Activated CD8-positive, alpha-beta memory T cell treated with anti-CD3 and anti-CD28 coated beads for 48 hours (primary cell): Measurements from ENCODE around the gene CDKAL1.

Experiments used
- DNase-seq, 3 experiments: peaks; one replicate each; pipeline ENCODE4 v3.0.0-alpha.2; 2020; ENCODE audit warnings: low read depth in 2 of 3, low spot score in 2 of 3

Gene CDKAL1

GRCh38 chr6:20554326-20554725 lies 20.1 kb downstream of the CDKAL1 start:
- no peak for DNase-seq

GRCh38 chr6:20554817-20555216 lies 20.6 kb downstream of the CDKAL1 start:
- no peak for DNase-seq

- no peak for DNase-seq
These were observed 25.8 kb downstream of the CDKAL1 start for GRCh38 chr6:20559924-20560551.

- DNase-seq: no peak
These were observed 29.1 kb downstream of the CDKAL1 start for GRCh38 chr6:20563377-20563776.

- no peak for DNase-seq
These were observed 30.0 kb downstream of the CDKAL1 start for GRCh38 chr6:20564269-20564668.

- DNase-seq: no peak
These were observed 30.5 kb downstream of the CDKAL1 start for GRCh38 chr6:20564777-20565176.

GRCh38 chr6:20565342-20565741 lies 31.1 kb downstream of the CDKAL1 start:
- DNase-seq: no peak

GRCh38 chr6:20566109-20566508 lies 31.9 kb downstream of the CDKAL1 start:
- no peak for DNase-seq

GRCh38 chr6:20569000-20569610 lies 34.8 kb downstream of the CDKAL1 start:
- no peak for DNase-seq

- no peak for DNase-seq
These were observed 37.0 kb downstream of the CDKAL1 start for GRCh38 chr6:20571261-20571660.

GRCh38 chr6:20572288-20572687 lies 38.0 kb downstream of the CDKAL1 start:
- DNase-seq: no peak

- DNase-seq: no peak
These were observed 38.7 kb downstream of the CDKAL1 start for GRCh38 chr6:20572940-20573339.

GRCh38 chr6:20574355-20574754 lies 40.1 kb downstream of the CDKAL1 start:
- DNase-seq: no peak

GRCh38 chr6:20575125-20575524 lies 40.9 kb downstream of the CDKAL1 start:
- DNase-seq: no peak

GRCh38 chr6:20575704-20576451 lies 41.6 kb downstream of the CDKAL1 start:
- DNase-seq: no peak

GRCh38 chr6:20577173-20577688 lies 43.0 kb downstream of the CDKAL1 start:
- DNase-seq: no peak

GRCh38 chr6:20581070-20581469 lies 46.8 kb downstream of the CDKAL1 start:
- DNase-seq: no peak

- no peak for DNase-seq
These were observed 48.6 kb downstream of the CDKAL1 start for GRCh38 chr6:20582586-20583443.

- DNase-seq: no peak
These were observed 49.2 kb downstream of the CDKAL1 start for GRCh38 chr6:20583444-20583800.

- DNase-seq: no peak
These were observed 50.0 kb downstream of the CDKAL1 start for GRCh38 chr6:20584100-20584731.

- no peak for DNase-seq
These were observed 55.0 kb downstream of the CDKAL1 start for GRCh38 chr6:20589266-20589665.
